IMR-90 (cell line): ENCODE results near the gene FAAP100.

ENCODE experiments used
- POLR2A ChIP-seq: IDR thresholded peaks from 2 replicates; pipeline ENCODE4 v1.6.1; 2012; ENCODE audit warnings: mild to moderate bottlenecking, low read depth, low read length
- RAD21 ChIP-seq: IDR thresholded peaks from 2 replicates; pipeline ENCODE4 v1.6.1; 2012; ENCODE audit warnings: low read length, improper control_type of control experiment
- RFX5 ChIP-seq: IDR thresholded peaks from 2 replicates; pipeline ENCODE4 v1.8.0; 2012; ENCODE audit warnings: low read depth, mild to moderate bottlenecking, low read length, moderate library complexity
- TF ChIP-seq, protein P1 (sequence below): conservative IDR thresholded peaks from 2 replicates; pipeline ENCODE4 v1.5.1; 2012; ENCODE audit warnings: mild to moderate bottlenecking, low read depth, low read length, improper control_type of control experiment

DNA sequence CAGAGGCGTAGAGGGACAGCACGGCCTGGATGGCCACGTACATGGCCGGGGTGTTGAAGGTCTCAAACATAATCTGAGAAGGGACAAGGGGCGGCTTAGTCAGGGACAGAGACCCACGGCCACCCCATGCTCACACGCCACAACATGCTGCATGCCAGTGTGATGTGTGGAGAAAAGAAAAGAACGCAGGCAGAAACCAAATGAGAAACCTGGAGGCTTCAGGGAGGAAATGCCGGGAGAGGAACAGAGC, 40.7 kb downstream of the FAAP100 start:
- TF ChIP-seq RAD21, result no peak
- TF ChIP-seq, protein P1, sequence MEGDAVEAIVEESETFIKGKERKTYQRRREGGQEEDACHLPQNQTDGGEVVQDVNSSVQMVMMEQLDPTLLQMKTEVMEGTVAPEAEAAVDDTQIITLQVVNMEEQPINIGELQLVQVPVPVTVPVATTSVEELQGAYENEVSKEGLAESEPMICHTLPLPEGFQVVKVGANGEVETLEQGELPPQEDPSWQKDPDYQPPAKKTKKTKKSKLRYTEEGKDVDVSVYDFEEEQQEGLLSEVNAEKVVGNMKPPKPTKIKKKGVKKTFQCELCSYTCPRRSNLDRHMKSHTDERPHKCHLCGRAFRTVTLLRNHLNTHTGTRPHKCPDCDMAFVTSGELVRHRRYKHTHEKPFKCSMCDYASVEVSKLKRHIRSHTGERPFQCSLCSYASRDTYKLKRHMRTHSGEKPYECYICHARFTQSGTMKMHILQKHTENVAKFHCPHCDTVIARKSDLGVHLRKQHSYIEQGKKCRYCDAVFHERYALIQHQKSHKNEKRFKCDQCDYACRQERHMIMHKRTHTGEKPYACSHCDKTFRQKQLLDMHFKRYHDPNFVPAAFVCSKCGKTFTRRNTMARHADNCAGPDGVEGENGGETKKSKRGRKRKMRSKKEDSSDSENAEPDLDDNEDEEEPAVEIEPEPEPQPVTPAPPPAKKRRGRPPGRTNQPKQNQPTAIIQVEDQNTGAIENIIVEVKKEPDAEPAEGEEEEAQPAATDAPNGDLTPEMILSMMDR, result no peak
- TF ChIP-seq POLR2A, result no peak
- TF ChIP-seq RFX5, result no peak
